ENCODE results near the gene COPS7A. TPM values are rescaled to one million over a fixed set of nuclear protein-coding genes. Genes with fewer than 3 reads are reported as not detected.

The COPS7A gene
- total RNA-seq, 2 experiments from 2014 or later = 51.1 to 71.2 TPM

- no peak overlapping the region for H2AFZ ChIP-seq (ENCODE audit: low read length)
- BruUV-seq (replicated peaks) = TSS peak; percentile 8
- no peak overlapping the region for H3K27ac ChIP-seq (ENCODE audit: low read depth, low read length, poor library complexity, severe bottlenecking)
- peaks cover 27% of the 10 kb centered on the region for H3K4me1 ChIP-seq (ENCODE audit: insufficient read depth, low read length, poor library complexity, severe bottlenecking)
- ChIA-PET POLR2A (interaction anchor here (0.7 to 1.6 kb wide), 3 partner anchors 16 to 101 kb away, joined by 3 to 4 read pairs (median 3); no protein-coding TSS in a partner anchor), CTCF (ENCODE audit: unreplicated experiment) (interaction anchor here (0.5 kb wide), 1 partner anchor 72 kb away, joined by 3 read pairs; no protein-coding TSS in a partner anchor)
- peak; percentile 52 for DNase-seq (ENCODE audit: low spot score)
- H3K36me3 ChIP-seq (ENCODE audit: insufficient read depth, low read length) = peaks cover 79% of the 10 kb centered on the region
- no peaks in the 10 kb centered on the region for H3K9me3 ChIP-seq (ENCODE audit: low read length)
- TF ChIP-seq EZH2phosphoT487 (IDR thresholded peaks at IDR 0.05; ENCODE audit: borderline replicate concordance, low read depth, low read length) = no peak
- TF ChIP-seq, protein P1, sequence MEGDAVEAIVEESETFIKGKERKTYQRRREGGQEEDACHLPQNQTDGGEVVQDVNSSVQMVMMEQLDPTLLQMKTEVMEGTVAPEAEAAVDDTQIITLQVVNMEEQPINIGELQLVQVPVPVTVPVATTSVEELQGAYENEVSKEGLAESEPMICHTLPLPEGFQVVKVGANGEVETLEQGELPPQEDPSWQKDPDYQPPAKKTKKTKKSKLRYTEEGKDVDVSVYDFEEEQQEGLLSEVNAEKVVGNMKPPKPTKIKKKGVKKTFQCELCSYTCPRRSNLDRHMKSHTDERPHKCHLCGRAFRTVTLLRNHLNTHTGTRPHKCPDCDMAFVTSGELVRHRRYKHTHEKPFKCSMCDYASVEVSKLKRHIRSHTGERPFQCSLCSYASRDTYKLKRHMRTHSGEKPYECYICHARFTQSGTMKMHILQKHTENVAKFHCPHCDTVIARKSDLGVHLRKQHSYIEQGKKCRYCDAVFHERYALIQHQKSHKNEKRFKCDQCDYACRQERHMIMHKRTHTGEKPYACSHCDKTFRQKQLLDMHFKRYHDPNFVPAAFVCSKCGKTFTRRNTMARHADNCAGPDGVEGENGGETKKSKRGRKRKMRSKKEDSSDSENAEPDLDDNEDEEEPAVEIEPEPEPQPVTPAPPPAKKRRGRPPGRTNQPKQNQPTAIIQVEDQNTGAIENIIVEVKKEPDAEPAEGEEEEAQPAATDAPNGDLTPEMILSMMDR (conservative IDR thresholded peaks at IDR 0.05; ENCODE audit: low read length) = peak; percentile 86
- H3K4me2 ChIP-seq (ENCODE audit: low read length) = no peak overlapping the region
- no peaks in the 10 kb centered on the region for H3K9me2 ChIP-seq (ENCODE audit: insufficient read depth, low read length)
- no peak overlapping the region for H3K4me3 ChIP-seq (ENCODE audit: low read depth, low read length, poor library complexity, severe bottlenecking)
- peaks cover 96% of the 10 kb centered on the region for H3K79me2 ChIP-seq (ENCODE audit: insufficient read depth, low read depth, low read length)
- 0 out of 2 replicates have a peak, but pooled peaks cover 5% of the 10 kb centered on the region for H4K20me1 ChIP-seq (ENCODE audit: insufficient read depth, low read length)
- intact Hi-C loops (cut with micrococcal nuclease; ENCODE audit: unreplicated experiment) = loop anchor here (5.0 kb wide), 2 partner anchors 77 to 117 kb away; partner anchors contain the start of genes CHD4 and NOP2
Observed at GRCh38 chr12:6684609-6685008, 39.2 kb upstream of the COPS7A start.

- DNase-seq (ENCODE audit: low spot score) = no peak
- 0 out of 2 replicates have a peak, but pooled peaks cover 5% of the 10 kb centered on the region for H4K20me1 ChIP-seq (ENCODE audit: insufficient read depth, low read length)
- ChIA-PET POLR2A (interaction anchor here (1.6 kb wide), 1 partner anchor 17 kb away, joined by 4 read pairs; no protein-coding TSS in a partner anchor), CTCF (ENCODE audit: unreplicated experiment) (no interaction called here)
- H2AFZ ChIP-seq (ENCODE audit: low read length) = no peak overlapping the region
- H3K79me2 ChIP-seq (ENCODE audit: insufficient read depth, low read depth, low read length) = peaks cover 96% of the 10 kb centered on the region
- H3K9me3 ChIP-seq (ENCODE audit: low read length) = no peaks in the 10 kb centered on the region
- TF ChIP-seq EZH2phosphoT487 (IDR thresholded peaks at IDR 0.05; ENCODE audit: borderline replicate concordance, low read depth, low read length) = no peak
- TF ChIP-seq, protein P1 (conservative IDR thresholded peaks at IDR 0.05; ENCODE audit: low read length) = no peak
- H3K9me2 ChIP-seq (ENCODE audit: insufficient read depth, low read length) = no peaks in the 10 kb centered on the region
- intact Hi-C loops (cut with micrococcal nuclease; ENCODE audit: unreplicated experiment) = loop anchor here (5.0 kb wide), 2 partner anchors 79 to 119 kb away; partner anchors contain the start of genes CHD4 and NOP2
- H3K4me1 ChIP-seq (ENCODE audit: insufficient read depth, low read length, poor library complexity, severe bottlenecking) = peaks cover 33% of the 10 kb centered on the region
- peaks cover 67% of the 10 kb centered on the region for H3K36me3 ChIP-seq (ENCODE audit: insufficient read depth, low read length)
- peak overlapping the region; percentile 86 for H3K4me3 ChIP-seq (ENCODE audit: low read depth, low read length, poor library complexity, severe bottlenecking)
- H3K4me2 ChIP-seq (ENCODE audit: low read length) = peak overlapping the region; percentile 99
- BruUV-seq (replicated peaks) = no TSS peak
- H3K27ac ChIP-seq (ENCODE audit: low read depth, low read length, poor library complexity, severe bottlenecking) = no peak overlapping the region
Observed at GRCh38 chr12:6685814-6686213, 38.0 kb upstream of the COPS7A start.

DNA sequence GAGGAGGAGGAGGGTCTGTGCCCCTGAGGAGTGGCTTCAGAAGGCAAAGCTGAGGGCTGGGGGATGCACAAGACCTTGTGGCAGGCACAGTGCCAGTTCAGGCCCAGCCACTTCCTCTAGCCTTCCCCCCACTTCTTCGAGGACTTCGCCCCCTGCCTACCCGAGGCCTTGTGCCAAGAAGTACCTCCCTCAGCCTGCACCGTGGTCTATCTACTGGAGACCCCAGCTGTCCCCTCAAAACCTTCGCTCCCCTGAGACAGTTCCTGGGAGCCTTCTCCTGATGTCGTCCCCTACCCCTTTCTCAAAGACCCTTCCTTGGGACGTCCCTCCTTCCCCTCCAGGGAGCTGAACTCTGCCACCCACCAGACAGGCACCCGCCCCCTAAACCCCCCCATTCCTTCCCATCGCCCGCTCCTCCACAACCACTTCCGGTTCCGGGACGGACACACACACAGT lies 35.3 kb upstream of the COPS7A start:
- Histone ChIP-seq H3K36me3 (ENCODE audit: insufficient read depth, low read length) (peaks cover 49% of the 10 kb centered on the region), H3K27ac (ENCODE audit: low read depth, low read length, poor library complexity, severe bottlenecking) (peak overlapping the region; percentile 78), H3K9me3 (ENCODE audit: low read length) (no peaks in the 10 kb centered on the region), H4K20me1 (ENCODE audit: insufficient read depth, low read length) (0 out of 2 replicates have a peak, but pooled peaks cover 5% of the 10 kb centered on the region), H3K9me2 (ENCODE audit: insufficient read depth, low read length) (no peaks in the 10 kb centered on the region), H3K79me2 (ENCODE audit: insufficient read depth, low read depth, low read length) (peaks cover 71% of the 10 kb centered on the region), H3K4me3 (ENCODE audit: low read depth, low read length, poor library complexity, severe bottlenecking) (peak overlapping the region; percentile 86), H3K4me1 (ENCODE audit: insufficient read depth, low read length, poor library complexity, severe bottlenecking) (peaks cover 59% of the 10 kb centered on the region), H3K4me2 (ENCODE audit: low read length) (peak overlapping the region; percentile 99), H2AFZ (ENCODE audit: low read length) (peak overlapping the region; percentile 18; the same call in 1 of the 2 replicates)
- peak; percentile 69 for DNase-seq (ENCODE audit: low spot score)
- ChIA-PET POLR2A (interaction anchor here (0.6 to 2.1 kb wide), 15 partner anchors 9 to 260 kb away, joined by 3 to 12 read pairs (median 4); partner anchors contain the start of genes COPS7A, LPAR5 and MLF2), CTCF (ENCODE audit: unreplicated experiment) (interaction anchor here (0.6 to 1.0 kb wide), 2 partner anchors 10 to 69 kb away, joined by 3 to 12 read pairs; no protein-coding TSS in a partner anchor)
- TF ChIP-seq, protein P1 (conservative IDR thresholded peaks at IDR 0.05; ENCODE audit: low read length) = no peak
- no peak for TF ChIP-seq EZH2phosphoT487 (IDR thresholded peaks at IDR 0.05; ENCODE audit: borderline replicate concordance, low read depth, low read length)
- no TSS peak for BruUV-seq (replicated peaks)
- intact Hi-C loops (cut with micrococcal nuclease; ENCODE audit: unreplicated experiment) = loop anchor here (2.0 to 5.0 kb wide), 4 partner anchors 62 to 121 kb away; partner anchors contain the start of genes CHD4 and NOP2
